Type B pancreatic cell (in vitro differentiated cells): ENCODE results near the gene CADPS. TPM values are rescaled to one million over a fixed set of nuclear protein-coding genes. Genes with fewer than 3 reads are reported as not detected.

Experiments
- DNase-seq: peaks from one replicate; pipeline ENCODE4 v3.0.0; 2021; ENCODE audit warnings: mixed read lengths; ENCODE audit not compliant: unreplicated experiment; ENCODE audit errors: extremely low spot score
- H3K27ac Mint-ChIP-seq: 2 replicates; pipeline ENCODE4 v1.8.0; 2021; ENCODE audit warnings: mild to moderate bottlenecking, mixed read lengths
- H3K27me3 Mint-ChIP-seq: 2 replicates; pipeline ENCODE4 v1.8.0; 2021; ENCODE audit warnings: mixed read lengths
- H3K36me3 Mint-ChIP-seq: 2 replicates; pipeline ENCODE4 v1.8.0; 2021; ENCODE audit warnings: mixed read lengths
- H3K4me1 Mint-ChIP-seq: one replicate; pipeline ENCODE4 v1.8.0; 2021; ENCODE audit warnings: mixed read lengths; ENCODE audit not compliant: unreplicated experiment
- H3K4me3 Mint-ChIP-seq: 2 replicates; pipeline ENCODE4 v1.8.0; 2021; ENCODE audit warnings: mild to moderate bottlenecking, mixed read lengths
- H3K9me3 Mint-ChIP-seq: 2 replicates; pipeline ENCODE4 v1.8.0; 2021; ENCODE audit warnings: mixed read lengths
- CTCF ChIP-seq: fragments of 200-600 bp; sonication (generic); conservative IDR thresholded peaks from 2 replicates; pipeline ENCODE4 v1.5.0; 2021; ENCODE audit warnings: antibody characterized with exemption, mild to moderate bottlenecking
- total RNA-seq: library from RNA; stranded (reverse); gene quantifications from 2 replicates; pipeline ENCODE4 v1.2.1, GENCODE V29; 2021; ENCODE audit warnings: low replicate concordance

Gene CADPS
- total RNA-seq, 1 donor from 2014 or later = 21.6 TPM

- H3K27me3 Mint-ChIP-seq = peaks cover 99% of the 10 kb centered on the region
- TF ChIP-seq CTCF = no peak
- H3K36me3 Mint-ChIP-seq = no peaks in the 10 kb centered on the region
- no peak for DNase-seq
- H3K4me3 Mint-ChIP-seq = peak overlapping the region; percentile 74
- peak overlapping the region; percentile 18 for H3K27ac Mint-ChIP-seq
- H3K9me3 Mint-ChIP-seq = no peaks in the 10 kb centered on the region
- peaks cover 31% of the 10 kb centered on the region for H3K4me1 Mint-ChIP-seq
Measured at GRCh38 chr3:62368290-62368704, 506.9 kb downstream of the CADPS start.

GRCh38 chr3:62367763-62368195 lies 507.4 kb downstream of the CADPS start:
- peak overlapping the region; percentile 51 for H3K4me3 Mint-ChIP-seq
- peaks cover 31% of the 10 kb centered on the region for H3K4me1 Mint-ChIP-seq
- H3K36me3 Mint-ChIP-seq = no peaks in the 10 kb centered on the region
- peaks cover 99% of the 10 kb centered on the region for H3K27me3 Mint-ChIP-seq
- H3K9me3 Mint-ChIP-seq = no peaks in the 10 kb centered on the region
- no peak for DNase-seq
- TF ChIP-seq CTCF = no peak
- peak overlapping the region; percentile 18 for H3K27ac Mint-ChIP-seq

- Mint-ChIP-seq H3K4me1 (peaks cover 27% of the 10 kb centered on the region), H3K4me3 (no peak overlapping the region), H3K27ac (no peak overlapping the region), H3K27me3 (peaks cover 95% of the 10 kb centered on the region), H3K9me3 (no peaks in the 10 kb centered on the region), H3K36me3 (no peaks in the 10 kb centered on the region)
- DNase-seq = no peak
- TF ChIP-seq CTCF = no peak
Measured at GRCh38 chr3:62366126-62366484, 509.1 kb downstream of the CADPS start.

- Mint-ChIP-seq H3K36me3 (no peaks in the 10 kb centered on the region), H3K9me3 (no peaks in the 10 kb centered on the region), H3K27me3 (peaks cover 95% of the 10 kb centered on the region), H3K4me3 (no peak overlapping the region), H3K4me1 (peaks cover 21% of the 10 kb centered on the region), H3K27ac (no peak overlapping the region)
- no peak for TF ChIP-seq CTCF
- DNase-seq = no peak
Measured at GRCh38 chr3:62365391-62366125, 509.7 kb downstream of the CADPS start.

- no peak overlapping the region for H3K27ac Mint-ChIP-seq
- H3K36me3 Mint-ChIP-seq = no peaks in the 10 kb centered on the region
- no peak for TF ChIP-seq CTCF
- no peak overlapping the region for H3K4me3 Mint-ChIP-seq
- no peak for DNase-seq
- H3K27me3 Mint-ChIP-seq = peaks cover 94% of the 10 kb centered on the region
- peaks cover 16% of the 10 kb centered on the region for H3K4me1 Mint-ChIP-seq
- no peaks in the 10 kb centered on the region for H3K9me3 Mint-ChIP-seq
Measured at GRCh38 chr3:62364191-62364590, 511.0 kb downstream of the CADPS start.
